ENCODE results near the gene UTF1. TPM values are rescaled to one million over a fixed set of nuclear protein-coding genes. Genes with fewer than 3 reads are reported as not detected.
"Not testable (repeated sequence)": the region's sequence is repeated elsewhere in the genome, so short reads cannot be mapped to it uniquely, and the experiment has no call there.

UTF1 gene
- polyA plus RNA-seq, 3 donors: 0.14 to 0.48 (median 0.24) TPM

DNA sequence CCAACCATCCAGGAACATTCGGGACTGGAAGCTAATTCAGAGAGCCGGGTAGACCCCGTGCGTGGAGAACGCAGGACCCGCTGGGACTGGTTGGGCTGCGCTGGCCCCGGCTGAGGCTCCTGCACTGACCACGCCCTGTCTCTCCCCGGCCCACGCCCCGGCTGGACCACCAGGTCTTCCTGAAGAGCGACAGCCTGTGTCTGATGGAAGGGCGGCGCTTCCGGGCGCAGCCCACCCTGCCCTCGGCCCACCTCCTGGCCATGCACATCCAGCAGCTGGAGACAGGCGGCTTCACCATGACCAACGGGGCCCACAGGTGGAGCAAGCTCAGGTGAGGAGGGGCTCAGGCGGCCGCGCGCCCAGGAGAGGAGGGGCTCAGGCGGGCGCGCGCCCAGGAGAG is 10.2 kb upstream of the UTF1 start:
- TF ChIP-seq, protein P1, sequence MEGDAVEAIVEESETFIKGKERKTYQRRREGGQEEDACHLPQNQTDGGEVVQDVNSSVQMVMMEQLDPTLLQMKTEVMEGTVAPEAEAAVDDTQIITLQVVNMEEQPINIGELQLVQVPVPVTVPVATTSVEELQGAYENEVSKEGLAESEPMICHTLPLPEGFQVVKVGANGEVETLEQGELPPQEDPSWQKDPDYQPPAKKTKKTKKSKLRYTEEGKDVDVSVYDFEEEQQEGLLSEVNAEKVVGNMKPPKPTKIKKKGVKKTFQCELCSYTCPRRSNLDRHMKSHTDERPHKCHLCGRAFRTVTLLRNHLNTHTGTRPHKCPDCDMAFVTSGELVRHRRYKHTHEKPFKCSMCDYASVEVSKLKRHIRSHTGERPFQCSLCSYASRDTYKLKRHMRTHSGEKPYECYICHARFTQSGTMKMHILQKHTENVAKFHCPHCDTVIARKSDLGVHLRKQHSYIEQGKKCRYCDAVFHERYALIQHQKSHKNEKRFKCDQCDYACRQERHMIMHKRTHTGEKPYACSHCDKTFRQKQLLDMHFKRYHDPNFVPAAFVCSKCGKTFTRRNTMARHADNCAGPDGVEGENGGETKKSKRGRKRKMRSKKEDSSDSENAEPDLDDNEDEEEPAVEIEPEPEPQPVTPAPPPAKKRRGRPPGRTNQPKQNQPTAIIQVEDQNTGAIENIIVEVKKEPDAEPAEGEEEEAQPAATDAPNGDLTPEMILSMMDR (IDR thresholded peaks at IDR 0.05): no peak
- Mint-ChIP-seq H3K4me3 (no peak overlapping the region), H3K27me3 (ENCODE audit: low read depth in 3 of 3) (peaks cover 6 to 36% (median 36%) of the 10 kb centered on the region in 3 donors), H3K4me1 (no peaks in the 10 kb centered on the region), H3K9me3 (peaks cover 0 to 2% (median 0%) of the 10 kb centered on the region in 7 donors), H3K36me3 (no peaks in the 10 kb centered on the region), H3K27ac (no peak overlapping the region)
- H3K9ac ChIP-seq (ENCODE audit: insufficient read depth, low read length, poor library complexity, severe bottlenecking): no peak overlapping the region
- H3K9me3 ChIP-seq (replicated peaks in 1 of 2; ENCODE audit: control insufficient read depth in 1 of 2, insufficient read depth in 1 of 2, low read length in 2 of 2): no peaks in the 10 kb centered on the region
- DNase-seq: no peak
- no peaks in the 10 kb centered on the region for H3K36me3 ChIP-seq (replicated peaks in 1 of 2; ENCODE audit: control insufficient read depth in 1 of 2, insufficient read depth in 2 of 2, low read length in 2 of 2)
- peaks cover 0 to 13% of the 10 kb centered on the region in 2 donors for H3K27me3 ChIP-seq (ENCODE audit: control insufficient read depth in 2 of 2, insufficient read depth in 2 of 2, low read length in 2 of 2)
- no peaks in the 10 kb centered on the region for H4K20me1 ChIP-seq (ENCODE audit: insufficient read depth, low read length)
- intact Hi-C loops (cut with micrococcal nuclease): no loop called here
- H3K27ac ChIP-seq (ENCODE audit: low read depth in 1 of 2, low read length in 2 of 2): no peak overlapping the region
- H2AFZ ChIP-seq (ENCODE audit: insufficient read depth, low read depth, low read length, poor library complexity, severe bottlenecking): no peak overlapping the region
- 20% methylated on average over 23 of the region's 28 CpGs for WGBS (ENCODE audit: insufficient coverage)
- no peaks in the 10 kb centered on the region for H3K79me2 ChIP-seq (ENCODE audit: insufficient read depth, low read length)
- H3K4me2 ChIP-seq (replicated peaks; ENCODE audit: extremely low read depth, low read length, poor library complexity, severe bottlenecking): no peak overlapping the region
- no peak overlapping the region for H3K4me3 ChIP-seq (replicated peaks in 1 of 3; ENCODE audit: low read depth in 2 of 3, low read length in 3 of 3)
- no peaks in the 10 kb centered on the region for H3K4me1 ChIP-seq (ENCODE audit: control insufficient read depth in 1 of 2, insufficient read depth in 2 of 2, low read length in 2 of 2)

GRCh38 chr10:133221331-133221730 is 8.7 kb upstream of the UTF1 start:
- peaks cover 19 to 49% (median 47%) of the 10 kb centered on the region in 3 donors for H3K27me3 Mint-ChIP-seq (ENCODE audit: low read depth in 3 of 3)
- peaks cover 4% of the 10 kb centered on the region for H3K4me1 Mint-ChIP-seq
- Histone ChIP-seq H3K4me1 (ENCODE audit: control insufficient read depth in 1 of 2, insufficient read depth in 2 of 2, low read length in 2 of 2) (no peaks in the 10 kb centered on the region), H3K79me2 (ENCODE audit: insufficient read depth, low read length) (no peaks in the 10 kb centered on the region), H3K9me3 (replicated peaks in 1 of 2; ENCODE audit: control insufficient read depth in 1 of 2, insufficient read depth in 1 of 2, low read length in 2 of 2) (no peaks in the 10 kb centered on the region), H3K4me2 (replicated peaks; ENCODE audit: extremely low read depth, low read length, poor library complexity, severe bottlenecking) (no peak overlapping the region), H3K36me3 (replicated peaks in 1 of 2; ENCODE audit: control insufficient read depth in 1 of 2, insufficient read depth in 2 of 2, low read length in 2 of 2) (no peaks in the 10 kb centered on the region), H3K4me3 (replicated peaks in 1 of 3; ENCODE audit: low read depth in 2 of 3, low read length in 3 of 3) (no peak overlapping the region), H2AFZ (ENCODE audit: insufficient read depth, low read depth, low read length, poor library complexity, severe bottlenecking) (no peak overlapping the region), H4K20me1 (ENCODE audit: insufficient read depth, low read length) (no peaks in the 10 kb centered on the region), H3K9ac (ENCODE audit: insufficient read depth, low read length, poor library complexity, severe bottlenecking) (no peak overlapping the region), H3K27ac (ENCODE audit: low read depth in 1 of 2, low read length in 2 of 2) (no peak overlapping the region), H3K27me3 (ENCODE audit: control insufficient read depth in 2 of 2, insufficient read depth in 2 of 2, low read length in 2 of 2) (peaks cover 0 to 29% of the 10 kb centered on the region in 2 donors)
- H3K4me3 Mint-ChIP-seq: no peak overlapping the region
- H3K9me3 Mint-ChIP-seq: peaks cover 0 to 3% (median 0%) of the 10 kb centered on the region in 7 donors
- no peaks in the 10 kb centered on the region for H3K36me3 Mint-ChIP-seq
- intact Hi-C loops (cut with micrococcal nuclease): no loop called here
- DNase-seq: no peak
- TF ChIP-seq, protein P1 (IDR thresholded peaks at IDR 0.05): no peak
- H3K27ac Mint-ChIP-seq: no peak overlapping the region
- WGBS (ENCODE audit: insufficient coverage): 93% methylated on average over 10 of the region's 11 CpGs

- DNase-seq; H3K27ac ChIP-seq (ENCODE audit: low read depth in 1 of 2, low read length in 2 of 2); H3K4me3 Mint-ChIP-seq; H3K4me1 Mint-ChIP-seq; H3K36me3 Mint-ChIP-seq; H2AFZ ChIP-seq (ENCODE audit: insufficient read depth, low read depth, low read length, poor library complexity, severe bottlenecking); H3K4me3 ChIP-seq (replicated peaks in 1 of 3; ENCODE audit: low read depth in 2 of 3, low read length in 3 of 3); H4K20me1 ChIP-seq (ENCODE audit: insufficient read depth, low read length); intact Hi-C loops (cut with micrococcal nuclease); H3K79me2 ChIP-seq (ENCODE audit: insufficient read depth, low read length); H3K4me2 ChIP-seq (replicated peaks; ENCODE audit: extremely low read depth, low read length, poor library complexity, severe bottlenecking); H3K27ac Mint-ChIP-seq; H3K9ac ChIP-seq (ENCODE audit: insufficient read depth, low read length, poor library complexity, severe bottlenecking); H3K9me3 Mint-ChIP-seq; H3K9me3 ChIP-seq (replicated peaks in 1 of 2; ENCODE audit: control insufficient read depth in 1 of 2, insufficient read depth in 1 of 2, low read length in 2 of 2); H3K36me3 ChIP-seq (replicated peaks in 1 of 2; ENCODE audit: control insufficient read depth in 1 of 2, insufficient read depth in 2 of 2, low read length in 2 of 2); H3K4me1 ChIP-seq (ENCODE audit: control insufficient read depth in 1 of 2, insufficient read depth in 2 of 2, low read length in 2 of 2): not testable (repeated sequence)
- 96% methylated on average over 9 of the region's 22 CpGs for WGBS (ENCODE audit: insufficient coverage)
- H3K27me3 ChIP-seq (ENCODE audit: control insufficient read depth in 2 of 2, insufficient read depth in 2 of 2, low read length in 2 of 2): peaks cover under 1 to 33% of the 10 kb centered on the region in 2 donors
- peaks cover 23 to 52% (median 50%) of the 10 kb centered on the region in 3 donors for H3K27me3 Mint-ChIP-seq (ENCODE audit: low read depth in 3 of 3)
Observed at GRCh38 chr10:133221756-133222155, 8.3 kb upstream of the UTF1 start.

All from CD14-positive monocyte (primary cell).